ENCODE results near the gene NCKIPSD. TPM values are rescaled to one million over a fixed set of nuclear protein-coding genes. Genes with fewer than 3 reads are reported as not detected.

NCKIPSD gene
- total and polyA plus RNA-seq, 2 donors (not counting 3 experiments of a cell fraction or from before 2014, with no cell fraction given), result 12.8 to 19.1 TPM

DNA sequence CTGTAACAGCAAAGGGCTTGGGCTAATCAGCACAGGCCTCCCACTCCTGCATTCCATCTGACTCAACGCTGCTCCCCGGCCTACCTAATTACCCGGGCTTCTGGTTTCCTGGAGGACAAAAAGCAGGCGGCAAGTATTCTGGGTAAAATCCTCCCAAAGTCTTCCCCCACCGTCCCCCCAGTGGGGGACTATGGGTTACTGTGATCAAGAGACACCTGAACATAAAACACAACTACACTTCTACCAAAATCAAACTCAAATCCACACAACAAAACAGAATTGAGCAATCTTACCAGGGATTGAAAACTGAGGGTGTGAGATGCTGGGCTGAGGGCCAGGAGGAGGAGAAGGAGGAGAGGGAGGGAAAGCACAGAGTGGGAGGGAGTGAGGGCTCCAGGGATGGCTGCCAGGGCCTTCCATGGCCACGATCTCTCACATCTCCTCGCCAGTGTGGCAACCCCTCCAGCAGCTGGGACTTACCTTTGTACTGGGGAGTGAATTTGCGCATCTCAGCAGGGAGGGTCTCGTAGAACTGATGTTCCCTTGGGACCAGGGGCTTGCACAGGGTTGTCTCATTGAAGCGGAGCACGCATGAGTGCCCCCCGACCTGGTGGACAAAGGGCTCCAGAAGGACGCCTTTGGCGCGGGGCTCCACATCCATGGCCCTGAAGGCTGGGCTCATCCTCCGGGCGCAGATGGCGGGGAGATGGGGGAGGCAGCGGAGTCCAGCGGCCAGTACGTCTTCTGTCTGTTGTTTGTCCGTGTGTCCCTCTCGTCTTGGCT lies 9.1 kb upstream of the NCKIPSD start:
- H3K9me3 ChIP-seq (replicated peaks; ENCODE audit: control insufficient read depth, insufficient read depth, low read length), result no peaks in the 10 kb centered on the region
- ChIA-PET CTCF (interaction anchor here (0.7 to 1.7 kb wide), 3 partner anchors 9 to 59 kb away, joined by 3 to 5 read pairs (median 3); partner anchors contain the start of genes NCKIPSD and SLC26A6), POLR2A (interaction anchor here (1.0 kb wide), 1 partner anchor 22 kb away, joined by 4 read pairs; the partner anchor contains the start of gene IP6K2)
- peak overlapping the region; percentile 31 for H3K4me2 ChIP-seq (ENCODE audit: insufficient read depth, low read length)
- intact Hi-C loops (cut with micrococcal nuclease), result loop anchor here (2.0 kb wide), 1 partner anchor 22 kb away; the partner anchor contains the start of gene IP6K2
- H3K36me3 ChIP-seq (ENCODE audit: control insufficient read depth in 2 of 2, extremely low read depth in 1 of 2, insufficient read depth in 2 of 2, low read length in 2 of 2), result peaks cover 30 to 45% of the 10 kb centered on the region in 2 experiments
- peak overlapping the region; percentile 85 for H3K27ac ChIP-seq (ENCODE audit: insufficient read depth, low read depth, low read length)
- peaks cover 21% of the 10 kb centered on the region for H3K4me1 ChIP-seq (ENCODE audit: control insufficient read depth, extremely low read depth, insufficient read depth, low read length)
- FAIRE-seq (peak; percentile 81), DNase-seq (ENCODE audit: low read depth, low spot score) (peak; percentile 60)
- H3K9me1 ChIP-seq (replicated peaks; ENCODE audit: control insufficient read depth, extremely low read depth, insufficient read depth, low read length), result no peaks in the 10 kb centered on the region
- no peaks in the 10 kb centered on the region for H3K27me3 ChIP-seq (ENCODE audit: control insufficient read depth in 2 of 2, insufficient read depth in 2 of 2, low read length in 2 of 2)
- no peak for TF ChIP-seq FOS (IDR thresholded peaks at IDR 0.05; ENCODE audit: borderline replicate concordance, insufficient read depth, low read length)
- TF ChIP-seq, protein P1, sequence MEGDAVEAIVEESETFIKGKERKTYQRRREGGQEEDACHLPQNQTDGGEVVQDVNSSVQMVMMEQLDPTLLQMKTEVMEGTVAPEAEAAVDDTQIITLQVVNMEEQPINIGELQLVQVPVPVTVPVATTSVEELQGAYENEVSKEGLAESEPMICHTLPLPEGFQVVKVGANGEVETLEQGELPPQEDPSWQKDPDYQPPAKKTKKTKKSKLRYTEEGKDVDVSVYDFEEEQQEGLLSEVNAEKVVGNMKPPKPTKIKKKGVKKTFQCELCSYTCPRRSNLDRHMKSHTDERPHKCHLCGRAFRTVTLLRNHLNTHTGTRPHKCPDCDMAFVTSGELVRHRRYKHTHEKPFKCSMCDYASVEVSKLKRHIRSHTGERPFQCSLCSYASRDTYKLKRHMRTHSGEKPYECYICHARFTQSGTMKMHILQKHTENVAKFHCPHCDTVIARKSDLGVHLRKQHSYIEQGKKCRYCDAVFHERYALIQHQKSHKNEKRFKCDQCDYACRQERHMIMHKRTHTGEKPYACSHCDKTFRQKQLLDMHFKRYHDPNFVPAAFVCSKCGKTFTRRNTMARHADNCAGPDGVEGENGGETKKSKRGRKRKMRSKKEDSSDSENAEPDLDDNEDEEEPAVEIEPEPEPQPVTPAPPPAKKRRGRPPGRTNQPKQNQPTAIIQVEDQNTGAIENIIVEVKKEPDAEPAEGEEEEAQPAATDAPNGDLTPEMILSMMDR (IDR thresholded peaks at IDR 0.05; ENCODE audit: extremely low read depth in 1 of 2, insufficient read depth in 1 of 2, low read depth in 1 of 2, low read length in 2 of 2), result no peak
- peak overlapping the region in 1 of 3 experiments; percentile 17 for H3K4me3 ChIP-seq (replicated peaks in 1 of 3; ENCODE audit: insufficient read depth in 1 of 3, low read depth in 1 of 3, low read length in 3 of 3)
- peak overlapping the region; percentile 57 for H3K9ac ChIP-seq (replicated peaks; ENCODE audit: extremely low read depth, insufficient read depth, low read length)
- H4K20me1 ChIP-seq (replicated peaks; ENCODE audit: control insufficient read depth, extremely low read depth, insufficient read depth, low read length), result peaks cover 14% of the 10 kb centered on the region
- H2AFZ ChIP-seq (ENCODE audit: low read depth, low read length), result no peak overlapping the region
- peaks cover 55% of the 10 kb centered on the region for H3K79me2 ChIP-seq (ENCODE audit: control insufficient read depth, insufficient read depth, low read length)
- TSS peak; percentile 17 for BruUV-seq (replicated peaks)
- dilution Hi-C loops (cut with MboI; ENCODE audit: extremely low pct_ligation_motif_present, low sequenced_read_pairs), result no loop called here

DNA sequence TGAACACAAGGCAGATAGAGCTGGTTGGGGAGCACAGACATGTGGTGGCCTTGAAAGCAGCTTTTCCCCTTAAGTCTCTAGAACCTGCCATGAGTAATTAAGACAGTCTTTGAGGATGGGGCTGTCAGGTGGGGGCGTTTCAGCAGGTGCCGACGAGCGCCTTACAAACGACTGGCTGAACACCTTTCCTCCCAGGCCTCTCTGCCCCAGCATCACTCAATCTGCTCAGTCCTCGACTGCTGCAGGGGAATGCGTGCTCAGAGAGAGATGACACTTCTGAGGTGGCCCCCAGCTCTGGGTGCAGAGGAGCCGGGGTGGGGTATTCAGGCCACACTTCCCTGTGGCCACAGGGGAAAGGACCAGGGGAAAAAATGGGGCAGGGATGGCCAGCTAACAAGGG lies 8.1 kb upstream of the NCKIPSD start:
- dilution Hi-C loops (cut with MboI; ENCODE audit: extremely low pct_ligation_motif_present, low sequenced_read_pairs) (no loop called here), intact Hi-C loops (cut with micrococcal nuclease) (loop anchor here (2.0 kb wide), 1 partner anchor 23 kb away; the partner anchor contains the start of gene IP6K2)
- no peak overlapping the region for H2AFZ ChIP-seq (ENCODE audit: low read depth, low read length)
- no peaks in the 10 kb centered on the region for H3K9me3 ChIP-seq (replicated peaks; ENCODE audit: control insufficient read depth, insufficient read depth, low read length)
- CTCF ChIA-PET, result no interaction called here
- no peaks in the 10 kb centered on the region for H3K9me1 ChIP-seq (replicated peaks; ENCODE audit: control insufficient read depth, extremely low read depth, insufficient read depth, low read length)
- no TSS peak for BruUV-seq (replicated peaks)
- peaks cover 21% of the 10 kb centered on the region for H3K4me1 ChIP-seq (ENCODE audit: control insufficient read depth, extremely low read depth, insufficient read depth, low read length)
- peaks cover 10% of the 10 kb centered on the region for H4K20me1 ChIP-seq (replicated peaks; ENCODE audit: control insufficient read depth, extremely low read depth, insufficient read depth, low read length)
- no peaks in the 10 kb centered on the region for H3K27me3 ChIP-seq (ENCODE audit: control insufficient read depth in 2 of 2, insufficient read depth in 2 of 2, low read length in 2 of 2)
- H3K9ac ChIP-seq (replicated peaks; ENCODE audit: extremely low read depth, insufficient read depth, low read length), result no peak overlapping the region
- no peak overlapping the region for H3K4me3 ChIP-seq (replicated peaks in 1 of 3; ENCODE audit: insufficient read depth in 1 of 3, low read depth in 1 of 3, low read length in 3 of 3)
- TF ChIP-seq, protein P1 (IDR thresholded peaks at IDR 0.05; ENCODE audit: extremely low read depth in 1 of 2, insufficient read depth in 1 of 2, low read depth in 1 of 2, low read length in 2 of 2), result no peak
- no peak for TF ChIP-seq MYC (IDR thresholded peaks at IDR 0.05; ENCODE audit: low read depth, low read length)
- no peak for TF ChIP-seq GATA2 (IDR thresholded peaks at IDR 0.05; ENCODE audit: insufficient read depth, insufficient read length, low read depth, low read length)
- TF ChIP-seq POLR2AphosphoS5 (IDR thresholded peaks at IDR 0.05; ENCODE audit: insufficient read depth, low read depth, low read length), result no peak
- no peak for TF ChIP-seq JUN (IDR thresholded peaks at IDR 0.05; ENCODE audit: borderline replicate concordance, insufficient read depth, insufficient read length, low read depth)
- no peak for TF ChIP-seq EZH2 (IDR thresholded peaks at IDR 0.05; ENCODE audit: borderline replicate concordance, low read depth, low read length, severe bottlenecking)
- TF ChIP-seq POLR2A (IDR thresholded peaks at IDR 0.05; ENCODE audit: low read depth, low read length), result no peak
- TF ChIP-seq, protein P2, sequence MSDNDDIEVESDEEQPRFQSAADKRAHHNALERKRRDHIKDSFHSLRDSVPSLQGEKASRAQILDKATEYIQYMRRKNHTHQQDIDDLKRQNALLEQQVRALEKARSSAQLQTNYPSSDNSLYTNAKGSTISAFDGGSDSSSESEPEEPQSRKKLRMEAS (IDR thresholded peaks at IDR 0.05; ENCODE audit: insufficient read depth, insufficient read length), result no peak
- no peak for TF ChIP-seq FOS (IDR thresholded peaks at IDR 0.05; ENCODE audit: borderline replicate concordance, insufficient read depth, low read length)
- H3K36me3 ChIP-seq (ENCODE audit: control insufficient read depth in 2 of 2, extremely low read depth in 1 of 2, insufficient read depth in 2 of 2, low read length in 2 of 2), result peaks cover 23 to 54% of the 10 kb centered on the region in 2 experiments
- peak overlapping the region; percentile 85 for H3K27ac ChIP-seq (ENCODE audit: insufficient read depth, low read depth, low read length)
- DNase-seq (ENCODE audit: low read depth, low spot score) (no peak), FAIRE-seq (no peak)
- POLR2A ChIA-PET, result no interaction called here
- H3K79me2 ChIP-seq (ENCODE audit: control insufficient read depth, insufficient read depth, low read length), result peaks cover 45% of the 10 kb centered on the region
- no peak overlapping the region for H3K4me2 ChIP-seq (ENCODE audit: insufficient read depth, low read length)

All from endothelial cell of umbilical vein (primary cell).